Measurements from ENCODE around the gene MYOD1.

MYOD1 gene

GRCh38 chr11:17760102-17761029 is 41.0 kb downstream of the MYOD1 start:
- TF ChIP-seq CTCF (IDR thresholded peaks at IDR 0.05; ENCODE audit: insufficient read depth, missing control alignments): peak; percentile 46
- DNase-seq (ENCODE audit: insufficient read length, low spot score) (no peak), FAIRE-seq (no peak)

- DNase-seq (ENCODE audit: insufficient read length, low spot score): no peak
- no peak for FAIRE-seq
- no peak for TF ChIP-seq CTCF (IDR thresholded peaks at IDR 0.05; ENCODE audit: insufficient read depth, missing control alignments)
Observed at GRCh38 chr11:17762309-17762974, 43.1 kb downstream of the MYOD1 start.

- no peak for TF ChIP-seq CTCF (IDR thresholded peaks at IDR 0.05; ENCODE audit: insufficient read depth, missing control alignments)
- FAIRE-seq (no peak), DNase-seq (ENCODE audit: insufficient read length, low spot score) (no peak)
Observed at GRCh38 chr11:17763244-17763643, 43.9 kb downstream of the MYOD1 start.

GRCh38 chr11:17763703-17764102 is 44.3 kb downstream of the MYOD1 start:
- TF ChIP-seq CTCF (IDR thresholded peaks at IDR 0.05; ENCODE audit: insufficient read depth, missing control alignments): no peak
- FAIRE-seq (no peak), DNase-seq (ENCODE audit: insufficient read length, low spot score) (no peak)

- FAIRE-seq (no peak), DNase-seq (ENCODE audit: insufficient read length, low spot score) (no peak)
- TF ChIP-seq CTCF (IDR thresholded peaks at IDR 0.05; ENCODE audit: insufficient read depth, missing control alignments): no peak
Observed at GRCh38 chr11:17764446-17765218, 45.3 kb downstream of the MYOD1 start.

GRCh38 chr11:17765356-17766072 is 46.1 kb downstream of the MYOD1 start:
- no peak for TF ChIP-seq CTCF (IDR thresholded peaks at IDR 0.05; ENCODE audit: insufficient read depth, missing control alignments)
- FAIRE-seq: no peak
- DNase-seq (ENCODE audit: insufficient read length, low spot score): no peak
